Subcutaneous adipose tissue (tissue), 4 donors: Measurements from ENCODE around the gene UPF3A. TPM values are rescaled to one million over a fixed set of nuclear protein-coding genes. Genes with fewer than 3 reads are reported as not detected.

ENCODE experiments used
- total RNA-seq, 4 donors: library from RNA; depleted of rRNA; stranded (reverse); fragments of >200 nt; gene quantifications; one replicate each; pipeline ENCODE4 v1.1.0, GENCODE V29; 2016
- TF ChIP-seq, protein P1 (sequence below): fragments of 450-650 bp; IDR thresholded peaks from one replicate; pipeline ENCODE4 v1.5.1; 2016; ENCODE audit warnings: low read depth, mild to moderate bottlenecking, control low read depth, antibody characterized with exemption, moderate library complexity

Gene UPF3A
- total RNA-seq, 4 donors from 2014 or later = 35.4 to 74.4 (median 46.2) TPM

DNA sequence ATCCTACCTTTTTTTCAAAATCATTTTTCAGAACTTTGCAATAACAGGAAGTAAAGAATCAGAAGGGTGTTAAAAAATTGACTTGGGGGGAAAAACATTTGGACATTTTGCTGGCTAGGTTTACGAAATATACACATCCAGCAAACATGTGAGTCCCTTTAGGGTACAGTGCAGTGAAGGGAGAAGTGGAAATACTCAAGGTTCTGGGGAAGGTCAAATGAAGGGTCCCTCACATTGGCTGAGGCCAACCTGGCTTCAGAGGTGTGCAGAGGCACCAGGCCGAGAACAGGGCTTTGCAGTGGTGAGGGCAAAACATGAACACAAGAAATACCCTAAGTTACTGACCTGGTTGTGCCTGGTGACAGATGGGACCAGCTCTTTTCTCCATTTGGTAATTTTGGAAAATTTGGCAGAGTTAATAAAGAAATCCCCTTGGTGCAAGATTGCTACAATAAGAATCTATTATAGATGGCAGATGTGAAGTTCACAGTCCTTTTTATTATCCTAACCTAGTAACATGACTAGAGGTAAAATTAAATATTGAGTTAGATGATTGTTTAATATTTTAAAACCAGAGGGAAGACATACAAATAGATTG is 1.5 kb upstream of the UPF3A start:
- TF ChIP-seq, protein P1, sequence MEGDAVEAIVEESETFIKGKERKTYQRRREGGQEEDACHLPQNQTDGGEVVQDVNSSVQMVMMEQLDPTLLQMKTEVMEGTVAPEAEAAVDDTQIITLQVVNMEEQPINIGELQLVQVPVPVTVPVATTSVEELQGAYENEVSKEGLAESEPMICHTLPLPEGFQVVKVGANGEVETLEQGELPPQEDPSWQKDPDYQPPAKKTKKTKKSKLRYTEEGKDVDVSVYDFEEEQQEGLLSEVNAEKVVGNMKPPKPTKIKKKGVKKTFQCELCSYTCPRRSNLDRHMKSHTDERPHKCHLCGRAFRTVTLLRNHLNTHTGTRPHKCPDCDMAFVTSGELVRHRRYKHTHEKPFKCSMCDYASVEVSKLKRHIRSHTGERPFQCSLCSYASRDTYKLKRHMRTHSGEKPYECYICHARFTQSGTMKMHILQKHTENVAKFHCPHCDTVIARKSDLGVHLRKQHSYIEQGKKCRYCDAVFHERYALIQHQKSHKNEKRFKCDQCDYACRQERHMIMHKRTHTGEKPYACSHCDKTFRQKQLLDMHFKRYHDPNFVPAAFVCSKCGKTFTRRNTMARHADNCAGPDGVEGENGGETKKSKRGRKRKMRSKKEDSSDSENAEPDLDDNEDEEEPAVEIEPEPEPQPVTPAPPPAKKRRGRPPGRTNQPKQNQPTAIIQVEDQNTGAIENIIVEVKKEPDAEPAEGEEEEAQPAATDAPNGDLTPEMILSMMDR = no peak

GRCh38 chr13:114282041-114282670 is 755 bp downstream of the UPF3A start:
- TF ChIP-seq, protein P1 = no peak

- TF ChIP-seq, protein P1 = no peak
These were observed 2.2 kb downstream of the UPF3A start for GRCh38 chr13:114283576-114283975.

GRCh38 chr13:114284680-114285079 is 3.3 kb downstream of the UPF3A start:
- TF ChIP-seq, protein P1 = no peak

DNA sequence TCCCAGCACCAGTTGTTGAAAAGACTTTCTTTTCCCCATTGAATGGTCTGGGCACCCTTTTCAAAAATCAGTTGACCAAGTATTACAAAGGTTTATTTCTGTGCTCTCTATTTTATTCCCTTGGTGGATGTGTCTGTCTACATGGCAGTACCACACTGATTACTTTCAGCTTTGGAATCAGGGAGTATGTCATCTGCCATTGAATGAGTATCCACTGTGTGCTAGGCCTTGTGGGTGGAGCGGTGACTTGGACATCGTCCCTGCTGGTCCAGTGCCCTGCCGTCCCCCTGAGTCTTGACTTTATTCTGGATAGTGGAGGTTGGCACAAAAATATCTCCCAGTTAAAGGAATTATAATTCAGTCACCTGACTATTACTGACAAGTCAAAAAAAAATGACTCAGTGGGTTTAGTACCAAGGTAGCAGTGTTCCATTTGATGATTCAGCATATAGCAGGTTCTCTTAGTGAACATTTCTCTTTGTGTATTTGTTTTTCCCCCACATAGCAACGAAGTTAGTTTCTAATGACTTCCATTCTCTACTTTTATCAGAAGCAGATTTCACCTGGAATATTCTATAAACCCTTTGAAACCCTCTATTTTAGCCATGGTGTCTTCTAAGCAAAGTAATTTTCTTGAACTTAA is 3.9 kb downstream of the UPF3A start:
- TF ChIP-seq, protein P1 = no peak

GRCh38 chr13:114286808-114287207 is 5.4 kb downstream of the UPF3A start:
- TF ChIP-seq, protein P1 = no peak

GRCh38 chr13:114288157-114288591 is 6.8 kb downstream of the UPF3A start:
- TF ChIP-seq, protein P1 = no peak
